Measurements from ENCODE around the gene CCDC80.

DNA sequence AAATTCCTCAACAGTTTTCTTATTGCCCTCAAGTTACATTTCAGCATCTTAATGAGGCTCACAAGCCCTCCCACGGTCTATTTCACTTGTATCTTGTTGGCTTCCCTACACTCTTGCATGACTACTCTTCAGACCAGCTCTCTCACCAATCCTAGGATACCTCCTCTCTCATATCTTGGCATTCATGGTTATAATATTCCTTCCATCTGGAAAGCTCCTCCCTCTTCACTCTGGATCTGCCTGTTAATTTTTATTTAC lies 8.5 kb upstream of the CCDC80 start:
- TF ChIP-seq, protein P1, sequence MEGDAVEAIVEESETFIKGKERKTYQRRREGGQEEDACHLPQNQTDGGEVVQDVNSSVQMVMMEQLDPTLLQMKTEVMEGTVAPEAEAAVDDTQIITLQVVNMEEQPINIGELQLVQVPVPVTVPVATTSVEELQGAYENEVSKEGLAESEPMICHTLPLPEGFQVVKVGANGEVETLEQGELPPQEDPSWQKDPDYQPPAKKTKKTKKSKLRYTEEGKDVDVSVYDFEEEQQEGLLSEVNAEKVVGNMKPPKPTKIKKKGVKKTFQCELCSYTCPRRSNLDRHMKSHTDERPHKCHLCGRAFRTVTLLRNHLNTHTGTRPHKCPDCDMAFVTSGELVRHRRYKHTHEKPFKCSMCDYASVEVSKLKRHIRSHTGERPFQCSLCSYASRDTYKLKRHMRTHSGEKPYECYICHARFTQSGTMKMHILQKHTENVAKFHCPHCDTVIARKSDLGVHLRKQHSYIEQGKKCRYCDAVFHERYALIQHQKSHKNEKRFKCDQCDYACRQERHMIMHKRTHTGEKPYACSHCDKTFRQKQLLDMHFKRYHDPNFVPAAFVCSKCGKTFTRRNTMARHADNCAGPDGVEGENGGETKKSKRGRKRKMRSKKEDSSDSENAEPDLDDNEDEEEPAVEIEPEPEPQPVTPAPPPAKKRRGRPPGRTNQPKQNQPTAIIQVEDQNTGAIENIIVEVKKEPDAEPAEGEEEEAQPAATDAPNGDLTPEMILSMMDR (IDR thresholded peaks at IDR 0.05): no peak
- TF ChIP-seq POLR2A (IDR thresholded peaks at IDR 0.05): no peak
